ENCODE data around the gene CCHCR1.
"Not testable (repeated sequence)": the region's sequence is repeated elsewhere in the genome, so short reads cannot be mapped to it uniquely, and the experiment has no call there.

The CCHCR1 gene

DNA sequence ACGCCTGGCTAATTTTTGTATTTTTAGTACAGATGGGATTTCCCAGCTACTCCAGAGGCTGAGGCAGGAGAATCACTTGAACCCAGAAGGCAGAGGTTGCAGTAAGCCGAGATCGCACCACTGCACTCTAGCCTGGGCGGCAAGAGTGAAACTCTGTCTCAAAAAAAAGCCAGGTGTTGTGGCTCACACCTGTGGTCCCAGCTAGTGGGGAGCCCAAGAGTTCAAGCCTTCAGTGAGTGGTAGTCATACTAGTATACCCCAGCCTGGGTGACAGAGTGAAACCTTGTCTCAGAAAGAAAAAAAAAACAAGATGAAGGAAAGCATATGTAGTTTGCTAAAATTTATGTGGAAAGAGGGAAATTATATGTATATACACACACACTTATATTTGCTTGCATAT, 32.9 kb upstream of the CCHCR1 start:
- DNase-seq: no peak
- H3K4me3 ChIP-seq (ENCODE audit: low read depth, low read length): no peak overlapping the region
- no peak overlapping the region for H3K27ac ChIP-seq
- no peaks in the 10 kb centered on the region for H3K36me3 ChIP-seq
- TF ChIP-seq, protein P1, sequence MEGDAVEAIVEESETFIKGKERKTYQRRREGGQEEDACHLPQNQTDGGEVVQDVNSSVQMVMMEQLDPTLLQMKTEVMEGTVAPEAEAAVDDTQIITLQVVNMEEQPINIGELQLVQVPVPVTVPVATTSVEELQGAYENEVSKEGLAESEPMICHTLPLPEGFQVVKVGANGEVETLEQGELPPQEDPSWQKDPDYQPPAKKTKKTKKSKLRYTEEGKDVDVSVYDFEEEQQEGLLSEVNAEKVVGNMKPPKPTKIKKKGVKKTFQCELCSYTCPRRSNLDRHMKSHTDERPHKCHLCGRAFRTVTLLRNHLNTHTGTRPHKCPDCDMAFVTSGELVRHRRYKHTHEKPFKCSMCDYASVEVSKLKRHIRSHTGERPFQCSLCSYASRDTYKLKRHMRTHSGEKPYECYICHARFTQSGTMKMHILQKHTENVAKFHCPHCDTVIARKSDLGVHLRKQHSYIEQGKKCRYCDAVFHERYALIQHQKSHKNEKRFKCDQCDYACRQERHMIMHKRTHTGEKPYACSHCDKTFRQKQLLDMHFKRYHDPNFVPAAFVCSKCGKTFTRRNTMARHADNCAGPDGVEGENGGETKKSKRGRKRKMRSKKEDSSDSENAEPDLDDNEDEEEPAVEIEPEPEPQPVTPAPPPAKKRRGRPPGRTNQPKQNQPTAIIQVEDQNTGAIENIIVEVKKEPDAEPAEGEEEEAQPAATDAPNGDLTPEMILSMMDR (IDR thresholded peaks at IDR 0.05; ENCODE audit: low read depth, low read length): no peak
- H3K9me3 ChIP-seq (ENCODE audit: severe bottlenecking): no peaks in the 10 kb centered on the region
- no peaks in the 10 kb centered on the region for H3K27me3 ChIP-seq (ENCODE audit: insufficient read depth, low read depth, severe bottlenecking)

DNA sequence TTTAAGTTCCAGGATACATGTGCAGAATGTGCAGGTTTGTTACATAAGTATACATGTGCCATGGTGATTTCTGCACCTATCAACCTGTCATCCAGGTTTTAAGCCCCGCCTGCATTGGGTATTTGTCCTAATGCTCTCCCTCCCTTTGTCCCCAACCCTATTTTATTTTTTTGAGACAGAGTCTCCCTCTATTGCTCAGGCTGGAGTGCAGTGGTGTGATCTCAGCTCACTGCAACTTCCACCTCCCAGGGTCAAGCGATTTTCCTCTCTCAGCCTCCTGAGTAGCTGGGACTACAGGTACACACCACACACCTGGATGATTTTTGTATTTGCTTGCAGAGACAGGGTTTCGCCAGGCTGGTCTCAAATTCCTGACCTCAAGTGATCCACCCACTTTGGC, 31.6 kb upstream of the CCHCR1 start:
- not testable (repeated sequence) for DNase-seq; H3K27ac ChIP-seq; H3K27me3 ChIP-seq (ENCODE audit: insufficient read depth, low read depth, severe bottlenecking)

DNA sequence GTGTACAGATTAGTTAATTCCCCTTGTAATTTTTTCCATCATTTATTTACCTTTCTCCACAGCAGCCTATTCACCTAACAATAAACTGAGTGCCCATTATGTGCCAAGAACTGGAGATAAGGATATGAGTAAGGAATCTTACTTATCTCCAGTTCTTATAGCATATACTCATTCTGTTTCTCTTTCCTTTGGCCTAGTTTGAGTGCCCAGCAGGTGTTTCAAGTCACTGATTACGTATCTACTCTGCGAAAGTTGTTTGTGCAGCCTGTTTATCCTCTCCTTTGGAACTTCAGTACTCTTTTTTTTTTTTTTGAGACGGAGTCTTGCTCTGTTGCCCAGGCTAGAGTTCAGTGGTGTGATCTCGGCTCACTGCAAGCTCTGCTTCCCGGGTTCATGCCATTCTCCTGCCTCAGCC, 30.2 kb upstream of the CCHCR1 start:
- no peaks in the 10 kb centered on the region for H3K36me3 ChIP-seq
- H3K27me3 ChIP-seq (ENCODE audit: insufficient read depth, low read depth, severe bottlenecking): no peaks in the 10 kb centered on the region
- H3K4me3 ChIP-seq (ENCODE audit: low read depth, low read length): no peak overlapping the region
- TF ChIP-seq, protein P1 (IDR thresholded peaks at IDR 0.05; ENCODE audit: low read depth, low read length): no peak
- no peaks in the 10 kb centered on the region for H3K9me3 ChIP-seq (ENCODE audit: severe bottlenecking)
- no peak for DNase-seq
- H3K27ac ChIP-seq: no peak overlapping the region

More for the DNA sequence above, 31.6 kb upstream of the CCHCR1 start:
- H3K4me3 ChIP-seq (ENCODE audit: low read depth, low read length); H3K36me3 ChIP-seq; H3K9me3 ChIP-seq (ENCODE audit: severe bottlenecking): not testable (repeated sequence)

DNA sequence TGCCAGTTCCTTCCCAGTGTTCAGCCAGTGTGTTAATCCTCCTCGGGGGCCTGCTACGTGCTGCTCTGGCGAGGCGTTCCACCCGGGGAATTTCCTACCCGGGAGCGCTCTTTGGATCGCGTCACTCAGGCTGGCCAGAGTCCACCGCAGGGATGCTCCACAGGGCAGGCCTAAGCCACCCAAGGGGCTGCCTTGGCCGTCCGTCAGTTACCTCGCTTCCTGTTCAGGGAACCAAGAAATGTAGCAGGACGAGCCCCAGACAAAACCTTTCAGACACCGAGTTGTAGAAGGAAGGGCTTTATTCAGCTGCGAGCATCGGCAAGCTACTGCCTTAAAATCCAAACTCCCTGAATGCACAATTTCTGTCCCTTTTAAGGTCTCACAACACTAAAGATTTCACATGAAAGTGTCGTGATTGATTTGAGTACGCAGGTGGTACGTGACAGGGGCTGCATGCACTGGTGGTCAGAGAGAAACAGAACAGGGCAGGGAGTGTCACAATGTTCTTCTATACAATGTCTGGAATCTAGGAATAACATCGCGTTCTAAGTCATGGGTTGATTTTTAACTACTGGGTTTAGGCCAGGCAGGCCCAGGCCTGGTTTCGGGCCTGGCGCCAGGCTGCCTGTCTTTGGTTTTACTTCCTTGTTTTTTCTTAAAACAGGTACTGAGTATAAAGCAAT, 28.6 kb upstream of the CCHCR1 start:
- H3K4me3 ChIP-seq (ENCODE audit: low read depth, low read length): no peak overlapping the region
- H3K36me3 ChIP-seq: no peaks in the 10 kb centered on the region
- no peaks in the 10 kb centered on the region for H3K27me3 ChIP-seq (ENCODE audit: insufficient read depth, low read depth, severe bottlenecking)
- TF ChIP-seq, protein P1 (IDR thresholded peaks at IDR 0.05; ENCODE audit: low read depth, low read length): no peak
- H3K9me3 ChIP-seq (ENCODE audit: severe bottlenecking): no peaks in the 10 kb centered on the region
- H3K27ac ChIP-seq: no peak overlapping the region
- no peak for DNase-seq

DNA sequence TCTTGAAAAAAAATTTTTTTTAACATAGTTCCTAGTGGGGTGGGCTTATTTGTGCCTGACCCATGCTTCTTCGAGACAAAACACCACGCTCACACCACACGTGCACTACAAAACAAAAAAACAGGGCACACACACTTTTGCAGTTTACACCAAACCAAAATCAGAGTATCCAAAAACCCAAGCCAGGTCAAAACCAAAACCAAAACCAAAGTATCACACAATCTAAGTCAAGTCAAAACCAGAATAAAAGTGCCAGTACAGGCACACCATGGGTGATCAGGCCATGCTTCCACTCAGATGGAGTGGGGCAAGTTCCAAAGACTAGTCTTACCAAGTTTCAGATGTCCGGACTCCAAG, 28.1 kb upstream of the CCHCR1 start:
- not testable (repeated sequence) for H3K27ac ChIP-seq; DNase-seq; H3K27me3 ChIP-seq (ENCODE audit: insufficient read depth, low read depth, severe bottlenecking); H3K36me3 ChIP-seq; H3K9me3 ChIP-seq (ENCODE audit: severe bottlenecking); H3K4me3 ChIP-seq (ENCODE audit: low read depth, low read length)

DNA sequence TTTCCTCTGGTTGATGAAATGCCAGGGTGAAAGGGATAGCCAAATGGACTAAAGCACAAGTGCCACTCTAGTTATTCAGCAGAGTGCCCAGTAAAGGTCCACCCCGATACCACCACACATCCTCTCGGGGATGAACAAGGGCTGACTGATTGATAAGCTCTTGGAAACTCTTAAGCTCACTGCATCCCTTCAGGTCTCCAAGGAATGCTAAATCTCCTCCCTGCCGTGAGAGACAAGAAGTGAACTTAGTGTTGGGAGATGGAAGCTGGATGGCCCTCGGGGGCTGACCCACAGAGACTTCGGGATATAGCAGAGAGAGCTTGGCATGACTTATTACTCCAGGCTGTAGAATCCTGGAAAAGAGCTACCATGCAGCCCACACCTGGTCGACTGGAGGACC, 26.3 kb upstream of the CCHCR1 start:
- not testable (repeated sequence) for H3K36me3 ChIP-seq; H3K4me3 ChIP-seq (ENCODE audit: low read depth, low read length); H3K27ac ChIP-seq; DNase-seq; H3K27me3 ChIP-seq (ENCODE audit: insufficient read depth, low read depth, severe bottlenecking); H3K9me3 ChIP-seq (ENCODE audit: severe bottlenecking)

DNA sequence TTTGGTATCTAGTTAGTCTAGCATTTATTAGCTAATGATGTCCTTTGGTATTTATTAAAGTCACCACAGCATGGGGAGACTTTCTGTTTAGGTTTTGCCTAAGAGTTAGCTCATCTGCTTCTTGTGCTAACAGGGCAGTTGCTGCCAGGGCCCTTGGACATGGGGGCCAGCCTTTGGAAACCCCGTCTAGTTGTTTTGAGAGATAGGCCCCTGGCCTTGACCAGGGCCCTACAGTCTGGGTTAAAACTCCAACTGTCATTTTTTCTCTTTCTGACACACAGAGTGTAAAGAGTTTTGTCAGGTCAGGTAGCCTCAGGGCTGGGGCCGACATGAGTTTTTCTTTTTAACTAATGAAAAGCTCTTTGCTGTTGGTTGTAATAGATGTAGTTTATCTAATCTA, 25.7 kb upstream of the CCHCR1 start:
- H3K27ac ChIP-seq; DNase-seq; H3K27me3 ChIP-seq (ENCODE audit: insufficient read depth, low read depth, severe bottlenecking); H3K4me3 ChIP-seq (ENCODE audit: low read depth, low read length); H3K36me3 ChIP-seq; H3K9me3 ChIP-seq (ENCODE audit: severe bottlenecking): not testable (repeated sequence)

DNA sequence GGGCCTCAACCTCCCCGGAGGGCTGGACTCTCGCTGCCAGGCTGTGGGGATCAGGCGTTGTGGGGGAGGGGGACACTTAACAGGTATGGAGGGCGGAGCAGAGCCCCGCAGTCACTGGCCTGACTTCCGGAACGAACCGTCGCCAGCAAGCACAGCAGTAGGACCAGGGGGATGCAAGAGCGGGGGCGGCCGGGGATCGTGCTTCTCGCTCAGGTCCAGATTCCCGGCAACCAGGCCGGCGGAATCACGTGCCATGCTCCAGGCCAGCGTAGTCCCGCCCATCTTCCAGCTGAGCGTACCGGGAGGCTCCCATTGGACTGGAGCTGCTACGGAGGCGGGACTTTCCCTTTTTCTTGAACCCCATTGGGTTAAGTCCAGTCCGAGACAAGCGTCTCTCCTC, 22.9 kb upstream of the CCHCR1 start:
- Histone ChIP-seq H3K27me3 (ENCODE audit: insufficient read depth, low read depth, severe bottlenecking) (no peaks in the 10 kb centered on the region), H3K36me3 (no peaks in the 10 kb centered on the region), H3K9me3 (ENCODE audit: severe bottlenecking) (no peaks in the 10 kb centered on the region), H3K27ac (no peak overlapping the region), H3K4me3 (ENCODE audit: low read depth, low read length) (no peak overlapping the region)
- DNase-seq: no peak
- TF ChIP-seq, protein P1 (IDR thresholded peaks at IDR 0.05; ENCODE audit: low read depth, low read length): no peak
